ENCODE data around the gene TRAPPC14.

The TRAPPC14 gene

GRCh38 chr7:100163006-100163531 is 4.5 kb upstream of the TRAPPC14 start:
- H3K27me3 ChIP-seq (ENCODE audit: control insufficient read depth in 2 of 2, insufficient read depth in 2 of 2, low read length in 2 of 2), result peaks cover 0 to 2% of the 10 kb centered on the region in 2 donors
- H3K9me3 ChIP-seq (ENCODE audit: control insufficient read depth in 2 of 2, low read length in 2 of 2), result no peaks in the 10 kb centered on the region
- H3K27ac ChIP-seq (ENCODE audit: low read depth in 2 of 2, low read length in 2 of 2), result peak overlapping the region; percentile 70 to 75
- H3K4me3 ChIP-seq (ENCODE audit: low read length in 2 of 2), result no peak overlapping the region
- H3K4me1 ChIP-seq (ENCODE audit: control insufficient read depth in 2 of 2, insufficient read depth in 2 of 2, low read length in 2 of 2), result peaks cover 23 to 31% of the 10 kb centered on the region in 2 donors
- peak overlapping the region in 1 of 2 donors; percentile 2 for H3K9ac ChIP-seq (ENCODE audit: low read depth in 1 of 2, low read length in 2 of 2)
- H3K36me3 ChIP-seq (ENCODE audit: control insufficient read depth in 2 of 2, insufficient read depth in 2 of 2, low read length in 2 of 2), result no peaks in the 10 kb centered on the region

- Histone ChIP-seq H3K4me3 (ENCODE audit: low read length in 2 of 2) (no peak overlapping the region), H3K27me3 (ENCODE audit: control insufficient read depth in 2 of 2, insufficient read depth in 2 of 2, low read length in 2 of 2) (no peaks in the 10 kb centered on the region), H3K36me3 (ENCODE audit: control insufficient read depth in 2 of 2, insufficient read depth in 2 of 2, low read length in 2 of 2) (peaks cover 15 to 19% of the 10 kb centered on the region in 2 donors), H3K9me3 (ENCODE audit: control insufficient read depth in 2 of 2, low read length in 2 of 2) (no peaks in the 10 kb centered on the region), H3K27ac (ENCODE audit: low read depth in 2 of 2, low read length in 2 of 2) (no peak overlapping the region), H3K4me1 (ENCODE audit: control insufficient read depth in 2 of 2, insufficient read depth in 2 of 2, low read length in 2 of 2) (peaks cover 40 to 44% of the 10 kb centered on the region in 2 donors), H3K9ac (ENCODE audit: low read depth in 1 of 2, low read length in 2 of 2) (no peak overlapping the region)
These were observed 1.5 kb upstream of the TRAPPC14 start for GRCh38 chr7:100160067-100160466.

- peaks cover 48 to 52% of the 10 kb centered on the region in 2 donors for H3K4me1 ChIP-seq (ENCODE audit: control insufficient read depth in 2 of 2, insufficient read depth in 2 of 2, low read length in 2 of 2)
- peak overlapping the region; percentile 83 to 88 for H3K4me3 ChIP-seq (ENCODE audit: low read length in 2 of 2)
- peak overlapping the region in 1 of 2 donors; percentile 76 for H3K27ac ChIP-seq (ENCODE audit: low read depth in 2 of 2, low read length in 2 of 2)
- no peaks in the 10 kb centered on the region for H3K27me3 ChIP-seq (ENCODE audit: control insufficient read depth in 2 of 2, insufficient read depth in 2 of 2, low read length in 2 of 2)
- peaks cover 15 to 19% of the 10 kb centered on the region in 2 donors for H3K36me3 ChIP-seq (ENCODE audit: control insufficient read depth in 2 of 2, insufficient read depth in 2 of 2, low read length in 2 of 2)
- no peaks in the 10 kb centered on the region for H3K9me3 ChIP-seq (ENCODE audit: control insufficient read depth in 2 of 2, low read length in 2 of 2)
- H3K9ac ChIP-seq (ENCODE audit: low read depth in 1 of 2, low read length in 2 of 2), result peak overlapping the region; percentile 63 to 86
These were observed 638 bp upstream of the TRAPPC14 start for GRCh38 chr7:100159099-100159623.

GRCh38 chr7:100157334-100158228 is 942 bp downstream of the TRAPPC14 start:
- H3K9ac ChIP-seq (ENCODE audit: low read depth in 1 of 2, low read length in 2 of 2), result peak overlapping the region; percentile 77 to 86
- H3K27ac ChIP-seq (ENCODE audit: low read depth in 2 of 2, low read length in 2 of 2), result peak overlapping the region; percentile 76 to 84
- H3K9me3 ChIP-seq (ENCODE audit: control insufficient read depth in 2 of 2, low read length in 2 of 2), result no peaks in the 10 kb centered on the region
- H3K36me3 ChIP-seq (ENCODE audit: control insufficient read depth in 2 of 2, insufficient read depth in 2 of 2, low read length in 2 of 2), result peaks cover 17 to 20% of the 10 kb centered on the region in 2 donors
- H3K4me1 ChIP-seq (ENCODE audit: control insufficient read depth in 2 of 2, insufficient read depth in 2 of 2, low read length in 2 of 2), result peaks cover 54 to 58% of the 10 kb centered on the region in 2 donors
- H3K27me3 ChIP-seq (ENCODE audit: control insufficient read depth in 2 of 2, insufficient read depth in 2 of 2, low read length in 2 of 2), result no peaks in the 10 kb centered on the region
- H3K4me3 ChIP-seq (ENCODE audit: low read length in 2 of 2), result peak overlapping the region; percentile 83 to 88

DNA sequence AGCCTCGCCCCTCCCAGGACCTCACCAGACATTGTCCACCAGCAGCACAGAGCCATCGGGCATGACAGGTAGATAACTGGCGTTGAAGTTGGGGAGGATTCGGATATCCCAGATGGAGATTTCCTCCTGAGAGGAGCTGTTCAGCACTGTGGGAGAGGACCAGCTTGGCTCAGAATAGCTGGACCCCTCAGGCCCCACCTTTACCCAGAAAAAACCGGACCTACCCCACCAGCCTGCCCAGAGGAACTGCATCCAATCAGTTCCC is 1.5 kb downstream of the TRAPPC14 start:
- H3K27ac ChIP-seq (ENCODE audit: low read depth in 2 of 2, low read length in 2 of 2), result peak overlapping the region; percentile 76 to 84
- H3K27me3 ChIP-seq (ENCODE audit: control insufficient read depth in 2 of 2, insufficient read depth in 2 of 2, low read length in 2 of 2), result no peaks in the 10 kb centered on the region
- peak overlapping the region in 1 of 2 donors; percentile 86 for H3K9ac ChIP-seq (ENCODE audit: low read depth in 1 of 2, low read length in 2 of 2)
- H3K4me1 ChIP-seq (ENCODE audit: control insufficient read depth in 2 of 2, insufficient read depth in 2 of 2, low read length in 2 of 2), result peaks cover 58 to 62% of the 10 kb centered on the region in 2 donors
- no peaks in the 10 kb centered on the region for H3K9me3 ChIP-seq (ENCODE audit: control insufficient read depth in 2 of 2, low read length in 2 of 2)
- H3K36me3 ChIP-seq (ENCODE audit: control insufficient read depth in 2 of 2, insufficient read depth in 2 of 2, low read length in 2 of 2), result peaks cover 20% of the 10 kb centered on the region in 2 donors
- peak overlapping the region; percentile 83 to 88 for H3K4me3 ChIP-seq (ENCODE audit: low read length in 2 of 2)

GRCh38 chr7:100156331-100157068 is 2.0 kb downstream of the TRAPPC14 start:
- peak overlapping the region; percentile 76 to 97 for H3K27ac ChIP-seq (ENCODE audit: low read depth in 2 of 2, low read length in 2 of 2)
- peak overlapping the region in 1 of 2 donors; percentile 86 for H3K9ac ChIP-seq (ENCODE audit: low read depth in 1 of 2, low read length in 2 of 2)
- peak overlapping the region; percentile 20 to 88 for H3K4me3 ChIP-seq (ENCODE audit: low read length in 2 of 2)
- peaks cover 20% of the 10 kb centered on the region in 2 donors for H3K36me3 ChIP-seq (ENCODE audit: control insufficient read depth in 2 of 2, insufficient read depth in 2 of 2, low read length in 2 of 2)
- no peaks in the 10 kb centered on the region for H3K9me3 ChIP-seq (ENCODE audit: control insufficient read depth in 2 of 2, low read length in 2 of 2)
- H3K27me3 ChIP-seq (ENCODE audit: control insufficient read depth in 2 of 2, insufficient read depth in 2 of 2, low read length in 2 of 2), result no peaks in the 10 kb centered on the region
- H3K4me1 ChIP-seq (ENCODE audit: control insufficient read depth in 2 of 2, insufficient read depth in 2 of 2, low read length in 2 of 2), result peaks cover 61 to 67% of the 10 kb centered on the region in 2 donors

DNA sequence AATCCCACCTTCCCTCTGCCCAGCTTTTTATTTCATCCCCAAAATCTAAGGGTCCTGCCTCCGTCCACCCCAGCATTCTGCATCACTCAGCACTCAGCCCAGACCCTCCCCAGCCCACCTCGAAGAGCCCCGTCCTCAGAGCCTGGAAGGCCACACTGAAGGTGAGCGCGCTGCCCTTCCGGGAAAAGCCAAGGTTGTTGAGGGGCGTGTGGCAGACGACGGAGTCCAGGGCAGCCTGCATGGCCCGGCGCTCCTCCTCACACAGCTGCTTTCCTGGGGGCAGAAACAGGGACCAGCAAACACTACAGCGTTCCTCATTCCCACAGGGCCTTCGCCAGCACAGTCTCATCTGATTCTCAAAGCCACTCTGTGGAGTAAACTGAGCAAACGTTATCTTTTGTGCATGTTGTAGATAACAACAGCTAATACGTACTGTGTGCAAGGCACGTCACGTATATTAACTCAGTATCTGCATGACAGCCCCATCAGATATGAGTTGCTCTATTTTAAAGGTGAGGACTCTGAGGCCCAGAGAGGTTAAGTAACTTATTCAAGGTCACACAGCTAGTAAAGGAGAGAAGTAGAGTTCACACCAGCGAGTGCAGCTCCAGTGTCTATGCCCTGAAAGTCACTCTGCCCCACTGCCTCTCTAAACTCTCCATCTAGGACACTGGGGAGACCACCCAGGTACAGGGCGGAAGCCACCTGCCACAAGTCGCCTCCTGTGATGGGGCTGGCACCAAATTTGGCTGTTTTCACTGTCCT is 2.8 kb downstream of the TRAPPC14 start:
- Histone ChIP-seq H3K27ac (ENCODE audit: low read depth in 2 of 2, low read length in 2 of 2) (peak overlapping the region; percentile 96 to 97), H3K4me1 (ENCODE audit: control insufficient read depth in 2 of 2, insufficient read depth in 2 of 2, low read length in 2 of 2) (peaks cover 61 to 68% of the 10 kb centered on the region in 2 donors)

DNA sequence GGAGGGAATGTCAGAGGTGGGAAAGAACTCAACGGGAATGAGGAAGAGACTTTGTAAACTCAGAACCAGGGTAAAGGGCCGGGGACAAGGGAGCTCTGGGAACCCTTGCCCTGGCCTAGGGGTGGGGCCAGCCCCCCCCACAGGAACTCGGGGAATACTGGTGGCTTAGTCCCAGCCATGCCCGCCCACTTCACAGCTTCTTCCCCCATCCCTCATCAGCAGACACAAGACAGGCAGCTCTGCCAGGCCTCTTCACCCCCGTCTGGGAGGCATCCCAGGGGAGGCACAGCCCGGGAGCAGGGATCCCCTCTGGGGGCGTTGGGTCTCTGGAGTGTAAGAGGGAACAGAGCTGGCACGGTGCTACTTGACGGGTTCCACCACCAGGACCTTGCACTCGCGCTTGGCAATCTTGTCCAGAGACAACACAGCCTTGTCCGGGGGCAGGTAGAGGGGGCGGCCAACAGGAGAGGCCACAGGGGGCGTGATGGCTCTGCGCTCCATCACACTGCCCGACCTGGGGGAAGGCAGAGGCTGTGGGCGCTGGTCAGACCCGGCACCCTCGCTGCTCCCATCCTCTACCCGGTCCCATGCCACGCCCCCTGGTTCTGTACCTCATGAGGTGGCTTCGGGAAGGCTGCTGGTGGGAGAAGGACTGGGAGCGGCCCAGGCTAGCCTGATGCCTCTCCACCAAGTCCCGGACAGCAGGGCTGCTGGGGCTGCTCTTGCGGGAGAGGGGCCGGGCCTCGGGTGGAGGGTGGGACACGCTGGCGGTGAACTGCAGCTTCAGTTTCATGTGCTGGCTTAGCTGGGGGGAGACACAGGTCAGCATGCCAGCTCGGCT is 3.7 kb downstream of the TRAPPC14 start:
- Histone ChIP-seq H3K4me1 (ENCODE audit: control insufficient read depth in 2 of 2, insufficient read depth in 2 of 2, low read length in 2 of 2) (peaks cover 66 to 68% of the 10 kb centered on the region in 2 donors), H3K4me3 (ENCODE audit: low read length in 2 of 2) (peak overlapping the region in 1 of 2 donors; percentile 35), H3K36me3 (ENCODE audit: control insufficient read depth in 2 of 2, insufficient read depth in 2 of 2, low read length in 2 of 2) (peaks cover 20% of the 10 kb centered on the region in 2 donors), H3K27ac (ENCODE audit: low read depth in 2 of 2, low read length in 2 of 2) (peak overlapping the region; percentile 96 to 97), H3K9ac (ENCODE audit: low read depth in 1 of 2, low read length in 2 of 2) (peak overlapping the region in 1 of 2 donors; percentile 70), H3K9me3 (ENCODE audit: control insufficient read depth in 2 of 2, low read length in 2 of 2) (no peaks in the 10 kb centered on the region), H3K27me3 (ENCODE audit: control insufficient read depth in 2 of 2, insufficient read depth in 2 of 2, low read length in 2 of 2) (no peaks in the 10 kb centered on the region)

More for the DNA sequence above, 2.8 kb downstream of the TRAPPC14 start:
- no peaks in the 10 kb centered on the region for H3K27me3 ChIP-seq (ENCODE audit: control insufficient read depth in 2 of 2, insufficient read depth in 2 of 2, low read length in 2 of 2)
- H3K9ac ChIP-seq (ENCODE audit: low read depth in 1 of 2, low read length in 2 of 2), result peak overlapping the region in 1 of 2 donors; percentile 57
- no peaks in the 10 kb centered on the region for H3K9me3 ChIP-seq (ENCODE audit: control insufficient read depth in 2 of 2, low read length in 2 of 2)
- H3K4me3 ChIP-seq (ENCODE audit: low read length in 2 of 2), result peak overlapping the region; percentile 1 to 35
- H3K36me3 ChIP-seq (ENCODE audit: control insufficient read depth in 2 of 2, insufficient read depth in 2 of 2, low read length in 2 of 2), result peaks cover 20% of the 10 kb centered on the region in 2 donors

All from mucosa of rectum (tissue), 2 donors.